Measurements from ENCODE around the gene OTUB2.

- TF ChIP-seq CTCF (IDR thresholded peaks at IDR 0.05; ENCODE audit: low read depth, low read length, missing input control) (no peak), REST (IDR thresholded peaks at IDR 0.05) (peak; percentile 23)
Observed at GRCh38 chr14:94050231-94050880, 24.2 kb downstream of the OTUB2 start.
